ENCODE results near the gene KCTD5.
"Not testable (repeated sequence)": the region's sequence is repeated elsewhere in the genome, so short reads cannot be mapped to it uniquely, and the experiment has no call there.

DNA sequence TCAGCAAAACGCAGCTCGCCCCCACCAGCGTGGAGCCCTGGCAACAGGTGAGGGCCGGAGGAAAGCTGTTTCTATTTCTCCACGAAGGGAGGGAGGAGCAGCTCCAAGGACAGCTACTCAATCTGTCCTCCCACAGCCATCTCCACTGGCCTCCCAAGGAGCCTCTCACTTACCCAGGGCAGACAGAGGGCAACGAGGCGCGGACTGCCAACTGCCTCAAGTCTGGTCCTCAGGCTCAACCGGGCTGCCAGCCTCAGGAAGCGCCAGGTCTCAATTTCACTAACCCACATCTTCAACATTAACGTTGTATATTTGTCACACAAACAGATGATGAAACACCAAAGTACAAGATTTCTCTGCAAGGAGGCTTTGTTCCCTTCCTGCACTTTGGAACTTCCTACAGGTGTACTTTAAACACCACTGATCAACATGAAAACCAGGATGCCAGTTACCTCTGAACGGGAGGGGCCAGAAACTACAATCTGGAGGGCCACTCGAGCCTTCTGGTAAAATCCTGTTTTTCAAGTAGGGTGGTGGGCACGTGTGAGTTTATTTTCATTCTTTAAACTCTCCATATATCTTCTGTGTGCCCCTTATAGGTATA lies 31.0 kb upstream of the KCTD5 start:
- TF ChIP-seq, protein P1, sequence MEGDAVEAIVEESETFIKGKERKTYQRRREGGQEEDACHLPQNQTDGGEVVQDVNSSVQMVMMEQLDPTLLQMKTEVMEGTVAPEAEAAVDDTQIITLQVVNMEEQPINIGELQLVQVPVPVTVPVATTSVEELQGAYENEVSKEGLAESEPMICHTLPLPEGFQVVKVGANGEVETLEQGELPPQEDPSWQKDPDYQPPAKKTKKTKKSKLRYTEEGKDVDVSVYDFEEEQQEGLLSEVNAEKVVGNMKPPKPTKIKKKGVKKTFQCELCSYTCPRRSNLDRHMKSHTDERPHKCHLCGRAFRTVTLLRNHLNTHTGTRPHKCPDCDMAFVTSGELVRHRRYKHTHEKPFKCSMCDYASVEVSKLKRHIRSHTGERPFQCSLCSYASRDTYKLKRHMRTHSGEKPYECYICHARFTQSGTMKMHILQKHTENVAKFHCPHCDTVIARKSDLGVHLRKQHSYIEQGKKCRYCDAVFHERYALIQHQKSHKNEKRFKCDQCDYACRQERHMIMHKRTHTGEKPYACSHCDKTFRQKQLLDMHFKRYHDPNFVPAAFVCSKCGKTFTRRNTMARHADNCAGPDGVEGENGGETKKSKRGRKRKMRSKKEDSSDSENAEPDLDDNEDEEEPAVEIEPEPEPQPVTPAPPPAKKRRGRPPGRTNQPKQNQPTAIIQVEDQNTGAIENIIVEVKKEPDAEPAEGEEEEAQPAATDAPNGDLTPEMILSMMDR (IDR thresholded peaks at IDR 0.05), result not testable (repeated sequence)
- TF ChIP-seq POLR2A (IDR thresholded peaks at IDR 0.05), result not testable (repeated sequence)
